Fibroblast of skin of right biceps (primary cell): ENCODE measurements around the gene ALOX15B.

ENCODE experiments used
- DNase-seq: peaks from one replicate; pipeline ENCODE4 v3.0.0-alpha.2; 2013

ALOX15B gene

DNA sequence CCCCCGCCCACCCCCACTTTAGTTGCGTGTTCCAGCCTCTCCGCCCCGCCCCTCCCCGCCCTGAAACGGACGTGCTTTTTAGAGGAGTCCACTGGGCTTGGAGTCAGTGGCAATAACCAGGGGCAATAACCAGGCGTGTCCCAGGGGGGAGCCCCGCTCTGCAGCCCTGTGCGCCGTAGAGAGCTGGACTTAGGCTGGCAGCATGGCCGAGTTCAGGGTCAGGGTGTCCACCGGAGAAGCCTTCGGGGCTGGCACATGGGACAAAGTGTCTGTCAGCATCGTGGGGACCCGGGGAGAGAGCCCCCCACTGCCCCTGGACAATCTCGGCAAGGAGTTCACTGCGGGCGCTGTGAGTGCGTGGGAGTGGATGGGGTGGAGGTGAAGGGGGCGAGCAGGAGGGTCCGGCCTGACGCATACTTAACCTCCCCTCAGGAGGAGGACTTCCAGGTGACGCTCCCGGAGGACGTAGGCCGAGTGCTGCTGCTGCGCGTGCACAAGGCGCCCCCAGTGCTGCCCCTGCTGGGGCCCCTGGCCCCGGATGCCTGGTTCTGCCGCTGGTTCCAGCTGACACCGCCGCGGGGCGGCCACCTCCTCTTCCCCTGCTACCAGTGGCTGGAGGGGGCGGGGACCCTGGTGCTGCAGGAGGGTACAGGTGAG, at the start of gene ALOX15B:
Gene ALOX15B (plus strand): TSS at position 106 of the 657 bp plus-strand sequence. CDS start 97 bp downstream, at position 203.
- DNase-seq = no peak

- DNase-seq = peak; percentile 65
These were observed 48.8 kb upstream of the ALOX15B start for GRCh38 chr17:7989781-7990655.

DNA sequence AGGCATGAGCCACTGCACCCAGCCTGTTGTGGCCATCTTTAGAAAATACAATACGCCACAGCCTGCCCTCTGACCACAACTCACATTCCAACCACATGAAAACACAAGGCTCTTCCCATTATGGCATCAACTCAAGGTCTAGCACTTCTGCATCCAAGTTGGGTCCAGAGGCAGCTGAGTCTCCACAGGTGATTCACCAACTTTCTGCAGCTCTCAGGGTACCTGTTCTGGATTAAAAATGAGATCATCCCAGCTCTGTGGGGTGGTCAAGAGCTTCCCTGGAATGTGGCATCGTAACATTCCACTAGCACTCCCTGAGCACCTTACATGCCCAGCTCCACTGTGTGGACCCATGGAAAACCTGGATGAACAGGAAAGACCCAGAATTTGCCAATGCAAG, 46.3 kb upstream of the ALOX15B start:
- peak; percentile 37 for DNase-seq

- no peak for DNase-seq
These were observed 45.9 kb upstream of the ALOX15B start for GRCh38 chr17:7992924-7993323.

DNA sequence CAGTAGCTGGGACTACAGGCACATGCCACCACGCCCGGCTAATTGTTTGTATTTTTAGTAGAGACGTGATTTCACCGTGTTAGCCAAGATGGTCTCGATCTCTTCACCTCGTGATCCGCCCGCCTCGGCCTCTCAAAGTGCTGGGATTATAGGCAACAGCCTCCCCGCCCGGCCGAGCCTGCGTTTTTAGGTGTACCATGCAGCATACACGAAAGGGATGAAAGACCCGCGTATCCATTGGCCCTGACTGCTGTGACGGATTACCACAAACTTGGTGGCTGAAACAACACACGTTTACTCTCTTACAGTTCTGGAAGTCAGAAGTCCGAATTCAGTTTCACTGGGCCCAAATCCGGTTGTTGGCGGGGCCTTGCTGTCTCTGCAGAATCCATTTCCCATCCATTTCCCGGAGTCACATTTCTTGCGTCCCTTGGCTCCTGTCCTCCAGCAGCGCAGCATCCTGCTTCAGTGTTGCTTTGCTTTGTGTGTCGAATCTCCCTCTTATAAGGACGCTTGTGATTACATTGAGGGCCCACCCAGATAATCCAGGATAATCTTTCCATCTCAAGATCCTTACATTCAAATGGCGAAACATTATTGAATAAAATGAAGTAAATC, 44.8 kb upstream of the ALOX15B start:
- no peak for DNase-seq

- DNase-seq = no peak
These were observed 43.1 kb upstream of the ALOX15B start for GRCh38 chr17:7995724-7996123.

GRCh38 chr17:7997186-7997585, 41.7 kb upstream of the ALOX15B start:
- peak; percentile 16 for DNase-seq

GRCh38 chr17:8001976-8002720, 36.7 kb upstream of the ALOX15B start, which contains the start of gene GUCY2D:
TSS of gene GUCY2D (plus strand) at chr17:8002615. CDS start at chr17:8003048, 433 bp downstream.
- DNase-seq = no peak

- no peak for DNase-seq
These were observed 35.9 kb upstream of the ALOX15B start for GRCh38 chr17:8002721-8003593.

- no peak for DNase-seq
These were observed 35.2 kb upstream of the ALOX15B start for GRCh38 chr17:8003594-8004181.

DNA sequence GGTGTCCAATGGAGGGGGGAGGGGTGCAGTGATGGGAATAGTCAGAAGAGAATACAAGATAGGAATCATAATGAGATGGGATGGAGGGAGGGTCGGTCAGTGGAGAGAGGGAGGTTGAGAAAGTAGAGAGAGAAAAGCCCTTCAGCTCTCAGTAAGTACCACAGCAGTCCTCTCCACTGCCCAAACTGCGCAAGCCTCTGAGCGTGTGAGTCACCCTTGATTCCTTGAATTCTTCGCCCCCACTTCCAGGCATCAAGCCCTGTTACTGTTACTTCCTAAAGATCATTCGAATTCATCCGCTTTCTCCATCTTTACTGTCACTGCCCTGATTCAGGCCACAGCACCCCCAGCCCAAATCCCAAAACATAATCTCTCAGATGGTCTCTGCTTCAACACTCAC, 34.0 kb upstream of the ALOX15B start:
- peak; percentile 71 for DNase-seq

GRCh38 chr17:8005357-8005756, 33.5 kb upstream of the ALOX15B start:
- DNase-seq = peak; percentile 26

- no peak for DNase-seq
These were observed 32.7 kb upstream of the ALOX15B start for GRCh38 chr17:8005967-8006730.

GRCh38 chr17:8006836-8007680, 31.8 kb upstream of the ALOX15B start:
- no peak for DNase-seq

DNA sequence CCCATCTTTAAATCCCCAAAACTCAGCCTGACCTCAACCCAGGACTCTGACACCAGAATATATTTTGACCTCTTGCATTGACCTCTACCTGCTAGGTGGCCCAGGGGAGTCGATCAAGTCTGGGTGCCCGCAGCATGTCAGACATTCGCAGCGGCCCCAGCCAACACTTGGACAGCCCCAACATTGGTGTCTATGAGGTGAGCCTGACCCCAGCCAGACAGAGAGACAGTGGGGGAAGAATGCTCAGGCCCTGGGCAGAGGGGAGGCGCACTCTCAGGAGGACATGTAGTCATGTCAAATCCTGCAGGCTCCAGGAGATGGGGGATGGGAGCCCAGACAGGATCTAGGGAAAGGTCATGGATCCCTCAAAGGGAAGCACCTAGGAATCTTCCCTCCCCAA, 31.0 kb upstream of the ALOX15B start:
- no peak for DNase-seq

- DNase-seq = no peak
These were observed 26.7 kb upstream of the ALOX15B start for GRCh38 chr17:8012045-8012580.

- DNase-seq = no peak
These were observed 25.7 kb upstream of the ALOX15B start for GRCh38 chr17:8012996-8013640.

- DNase-seq = no peak
These were observed 24.9 kb upstream of the ALOX15B start for GRCh38 chr17:8013731-8014557.
